Activated CD4-positive, alpha-beta T cell treated with anti-CD3 and anti-CD28 coated beads, Interleukin-10, Interleukin-2, amounts not matched to agents 100 ng/mL and 50 ng/mL, durations not matched to agents 16 hours and 8 hours (primary cell): ENCODE measurements around the gene LYRM7.
A peak's percentile ranks its signal among the peaks of the same experiment; 100 is the strongest.
"Not testable (repeated sequence)": the region's sequence is repeated elsewhere in the genome, so short reads cannot be mapped to it uniquely, and the experiment has no call there.

Experiments used
- DNase-seq: peaks from one replicate; pipeline ENCODE4 v3.0.0-alpha.2; 2020

The LYRM7 gene

GRCh38 chr5:131182839-131183238, 12.1 kb downstream of the LYRM7 start:
- DNase-seq: no peak

- no peak for DNase-seq
Measured at GRCh38 chr5:131185523-131186104, 14.9 kb downstream of the LYRM7 start.

GRCh38 chr5:131186561-131187256, 16.0 kb downstream of the LYRM7 start:
- DNase-seq: no peak

- DNase-seq: no peak
Measured at GRCh38 chr5:131193106-131193505, 22.4 kb downstream of the LYRM7 start.

GRCh38 chr5:131193897-131194296, 23.2 kb downstream of the LYRM7 start:
- not testable (repeated sequence) for DNase-seq

GRCh38 chr5:131194725-131195124, 24.0 kb downstream of the LYRM7 start:
- DNase-seq: no peak

- no peak for DNase-seq
Measured at GRCh38 chr5:131195696-131196095, 25.0 kb downstream of the LYRM7 start.

- DNase-seq: no peak
Measured at GRCh38 chr5:131196331-131196730, 25.6 kb downstream of the LYRM7 start.

GRCh38 chr5:131198625-131199024, 27.9 kb downstream of the LYRM7 start:
- DNase-seq: no peak

GRCh38 chr5:131200560-131200959, 29.8 kb downstream of the LYRM7 start:
- DNase-seq: no peak

GRCh38 chr5:131204964-131205363, 34.2 kb downstream of the LYRM7 start:
- no peak for DNase-seq

GRCh38 chr5:131206061-131206460, 35.3 kb downstream of the LYRM7 start:
- no peak for DNase-seq

- peak; percentile 38 for DNase-seq
Measured at GRCh38 chr5:131206772-131207171, 36.0 kb downstream of the LYRM7 start.

- no peak for DNase-seq
Measured at GRCh38 chr5:131209175-131209505, 38.4 kb downstream of the LYRM7 start.

- DNase-seq: peak; percentile 83
Measured at GRCh38 chr5:131209506-131210150, 38.9 kb downstream of the LYRM7 start.

- no peak for DNase-seq
Measured at GRCh38 chr5:131210151-131210510, 39.4 kb downstream of the LYRM7 start.

- no peak for DNase-seq
Measured at GRCh38 chr5:131211669-131212068, 40.9 kb downstream of the LYRM7 start.

GRCh38 chr5:131212471-131213021, 41.8 kb downstream of the LYRM7 start:
- no peak for DNase-seq

GRCh38 chr5:131214609-131215227, 44.0 kb downstream of the LYRM7 start:
- no peak for DNase-seq

GRCh38 chr5:131217791-131218190, 47.0 kb downstream of the LYRM7 start:
- DNase-seq: no peak

- DNase-seq: peak; percentile 63
Measured at GRCh38 chr5:131218392-131218791, 47.6 kb downstream of the LYRM7 start.

- no peak for DNase-seq
Measured at GRCh38 chr5:131220566-131220965, 49.8 kb downstream of the LYRM7 start.

- DNase-seq: no peak
Measured at GRCh38 chr5:131221008-131221703, 50.4 kb downstream of the LYRM7 start.
